H9 (cell line): ENCODE data around the gene DPP6. TPM values are rescaled to one million over a fixed set of nuclear protein-coding genes. Genes with fewer than 3 reads are reported as not detected.

Experiments used
- DNase-seq: peaks from one replicate; pipeline ENCODE4 v3.0.0-alpha.2; 2017
- H2AFZ ChIP-seq: one replicate; pipeline ENCODE4 v1.6.1; 2013; ENCODE audit warnings: mild to moderate bottlenecking, low read length, control low read depth, moderate library complexity
- H2AK5ac ChIP-seq: 2 replicates; pipeline ENCODE4 v1.6.1; 2013; ENCODE audit warnings: low read length, control low read depth, mixed read lengths; ENCODE audit not compliant: insufficient read length
- H2BK120ac ChIP-seq: one replicate; pipeline ENCODE4 v1.6.1; 2013; ENCODE audit warnings: low read depth, mild to moderate bottlenecking, low read length, control low read depth, inconsistent platforms; ENCODE audit not compliant: poor library complexity, severe bottlenecking
- H2BK12ac ChIP-seq: 2 replicates; pipeline ENCODE4 v1.6.1; 2013; ENCODE audit warnings: low read length, control low read depth, mixed read lengths, low read depth; ENCODE audit not compliant: insufficient read length
- H2BK15ac ChIP-seq: 2 replicates; pipeline ENCODE4 v1.6.1; 2013; ENCODE audit warnings: low read depth, low read length, control low read depth
- H2BK20ac ChIP-seq: one replicate; pipeline ENCODE4 v1.6.1; 2013; ENCODE audit warnings: low read depth, mild to moderate bottlenecking, low read length, control low read depth, inconsistent platforms; ENCODE audit not compliant: poor library complexity, severe bottlenecking
- H2BK5ac ChIP-seq: 2 replicates; pipeline ENCODE4 v1.6.1; 2013; ENCODE audit warnings: low read length, control low read depth, mixed read lengths; ENCODE audit not compliant: insufficient read length
- H3K14ac ChIP-seq: 2 replicates; pipeline ENCODE4 v1.6.1; 2013; ENCODE audit warnings: low read length, control low read depth; ENCODE audit not compliant: insufficient read depth
- H3K18ac ChIP-seq: 2 replicates; pipeline ENCODE4 v1.6.1; 2013; ENCODE audit warnings: low read depth, mild to moderate bottlenecking, mixed read lengths, low read length, control low read depth; ENCODE audit not compliant: insufficient read length
- H3K23ac ChIP-seq: 2 replicates; pipeline ENCODE4 v1.6.1; 2013; ENCODE audit warnings: low read length, control low read depth, mixed read lengths, low read depth; ENCODE audit not compliant: insufficient read length
- H3K23me2 ChIP-seq: 2 replicates; pipeline ENCODE4 v1.6.1; 2013; ENCODE audit warnings: low read depth, mild to moderate bottlenecking, mixed read lengths, low read length, control low read depth; ENCODE audit not compliant: insufficient read length, poor library complexity, severe bottlenecking
- H3K27ac ChIP-seq: 2 replicates; pipeline ENCODE4 v1.5.1; 2013; ENCODE audit warnings: low read length, control low read depth, mixed read lengths, low read depth; ENCODE audit not compliant: insufficient read length
- H3K27me3 ChIP-seq: 2 replicates; pipeline ENCODE4 v1.6.1; 2013; ENCODE audit warnings: low read length, control low read depth, inconsistent platforms; ENCODE audit not compliant: insufficient read depth
- H3K4ac ChIP-seq: 2 replicates; pipeline ENCODE4 v1.6.1; 2013; ENCODE audit warnings: low read depth, mild to moderate bottlenecking, control low read depth, inconsistent platforms, low read length, moderate library complexity
- H3K4me1 ChIP-seq: 2 replicates; pipeline ENCODE4 v1.6.1; 2013; ENCODE audit warnings: low read length, control low read depth, inconsistent platforms; ENCODE audit not compliant: insufficient read depth
- H3K4me2 ChIP-seq: 2 replicates; pipeline ENCODE4 v1.6.1; 2013; ENCODE audit warnings: low read length, control low read depth, mixed read lengths; ENCODE audit not compliant: insufficient read length, insufficient read depth
- H3K56ac ChIP-seq: 2 replicates; pipeline ENCODE4 v1.6.1; 2013; ENCODE audit warnings: low read depth, mild to moderate bottlenecking, mixed read lengths, low read length, control low read depth; ENCODE audit not compliant: insufficient read length
- H3K79me1 ChIP-seq: 2 replicates; pipeline ENCODE4 v1.6.1; 2013; ENCODE audit warnings: low read depth, mild to moderate bottlenecking, moderate library complexity, low read length, control low read depth, inconsistent platforms; ENCODE audit not compliant: insufficient read depth, poor library complexity, severe bottlenecking
- H3K79me2 ChIP-seq: 2 replicates; pipeline ENCODE4 v1.6.1; 2013; ENCODE audit warnings: low read length, control low read depth, inconsistent platforms; ENCODE audit not compliant: insufficient read depth
- H3K9ac ChIP-seq: 2 replicates; pipeline ENCODE4 v1.6.1; 2013; ENCODE audit warnings: low read length, control low read depth, mixed read lengths; ENCODE audit not compliant: insufficient read length; ENCODE audit errors: extremely low read depth
- H3K9me3 ChIP-seq: one replicate; pipeline ENCODE4 v1.6.1; 2013; ENCODE audit warnings: low read depth, low read length, inconsistent platforms; ENCODE audit not compliant: control insufficient read depth
- H3T11ph ChIP-seq: one replicate; pipeline ENCODE4 v1.6.1; 2013; ENCODE audit warnings: mild to moderate bottlenecking, low read length, control low read depth, inconsistent platforms
- H4K20me1 ChIP-seq: one replicate; pipeline ENCODE4 v1.6.1; 2013; ENCODE audit not compliant: control insufficient read depth, insufficient read length, insufficient read depth
- H4K5ac ChIP-seq: 2 replicates; pipeline ENCODE4 v1.6.1; 2013; ENCODE audit warnings: low read depth, mild to moderate bottlenecking, mixed read lengths, low read length, control low read depth; ENCODE audit not compliant: insufficient read length
- H4K8ac ChIP-seq: replicated peaks from 2 replicates; pipeline ENCODE4 v1.6.1; 2013; ENCODE audit warnings: low read length, control low read depth, mixed read lengths, low read depth; ENCODE audit not compliant: insufficient read length
- H4K91ac ChIP-seq: 2 replicates; pipeline ENCODE4 v1.6.1; 2013; ENCODE audit warnings: low read depth, mild to moderate bottlenecking, moderate library complexity, mixed read lengths, low read length, control low read depth; ENCODE audit not compliant: insufficient read length
- H3K27ac Mint-ChIP-seq, 3 experiments: 2 replicates in 2 of 3; 3 replicates in 1 of 3; pipeline ENCODE4 v1.8.0; 2020 to 2021; ENCODE audit warnings: mixed read lengths in 3 of 3, mild to moderate bottlenecking in 1 of 3, moderate library complexity in 1 of 3
- H3K27me3 Mint-ChIP-seq: 2 replicates; pipeline ENCODE4 v1.8.0; 2021; ENCODE audit warnings: low read depth, mild to moderate bottlenecking, moderate library complexity, mixed read lengths
- H3K36me3 Mint-ChIP-seq, 3 experiments: 2 replicates in 2 of 3; 3 replicates in 1 of 3; pipeline ENCODE4 v1.8.0; 2020 to 2021; ENCODE audit warnings: low read depth in 3 of 3, mixed read lengths in 3 of 3; ENCODE audit not compliant: insufficient read depth in 1 of 3
- H3K4me1 Mint-ChIP-seq, 2 experiments: 2 replicates each; pipeline ENCODE4 v1.8.0; 2020; ENCODE audit warnings: mixed read lengths in 2 of 2
- H3K4me3 Mint-ChIP-seq, 2 experiments: 2 replicates in 1 of 2; 3 replicates in 1 of 2; pipeline ENCODE4 v1.8.0; 2020 to 2021; ENCODE audit warnings: mild to moderate bottlenecking in 2 of 2, mixed read lengths in 2 of 2, moderate library complexity in 1 of 2
- H3K9me3 Mint-ChIP-seq, 2 experiments: 2 replicates in 1 of 2; 3 replicates in 1 of 2; pipeline ENCODE4 v1.8.0; 2020; ENCODE audit warnings: mild to moderate bottlenecking in 2 of 2, mixed read lengths in 2 of 2, moderate library complexity in 1 of 2
- CTCF ChIP-seq: fragments of 200-600 bp; sonication (generic); conservative IDR thresholded peaks from 3 replicates; pipeline ENCODE4 v1.8.0; 2021; ENCODE audit warnings: antibody characterized with exemption, mild to moderate bottlenecking
- WGBS: extraction: QIAGEN DNeasy Blood & Tissue Kit; methylation state at CpG from one replicate; pipeline ENCODE4 v1.1.7; 2013; ENCODE audit warnings: missing lambda C conversion rate, low lambda C conversion rate, mixed read lengths; ENCODE audit not compliant: insufficient read length; ENCODE audit errors: extremely low coverage; 5-methylcytosine and 5-hydroxymethylcytosine counted together
- total RNA-seq: library from RNA; stranded (reverse); gene quantifications from 2 replicates; pipeline ENCODE4 v1.2.1, GENCODE V29; 2021

The DPP6 gene
- total RNA-seq, 1 experiment from 2014 or later: 4.5 TPM

- no peak overlapping the region for H2BK120ac ChIP-seq
- no peak overlapping the region for H3K27ac ChIP-seq
- H4K5ac ChIP-seq: no peak overlapping the region
- peaks cover 5 to 7% (median 6%) of the 10 kb centered on the region in 3 experiments; a peak in 5 of 7 replicates for H3K36me3 Mint-ChIP-seq
- H3K4ac ChIP-seq: no peak overlapping the region
- H2BK12ac ChIP-seq: no peak overlapping the region
- H3K23ac ChIP-seq: no peak overlapping the region
- no peak overlapping the region for H3K56ac ChIP-seq
- no peak overlapping the region for H2AK5ac ChIP-seq
- DNase-seq: peak; percentile 47
- H3K4me1 Mint-ChIP-seq: peaks cover 36 to 37% of the 10 kb centered on the region in 2 experiments
- H3K9me3 ChIP-seq: no peaks in the 10 kb centered on the region
- H2BK5ac ChIP-seq: no peak overlapping the region
- no peak overlapping the region for H2BK20ac ChIP-seq
- H3K4me1 ChIP-seq: peaks cover 10% of the 10 kb centered on the region
- H3K27me3 ChIP-seq: no peaks in the 10 kb centered on the region
- no peak overlapping the region for H4K8ac ChIP-seq
- no peak overlapping the region for H3K4me3 Mint-ChIP-seq
- no peak overlapping the region for H4K91ac ChIP-seq
- H3K9me3 Mint-ChIP-seq: peaks cover 0 to 2% of the 10 kb centered on the region in 2 experiments; a peak in 2 of 5 replicates
- H3K79me2 ChIP-seq: no peaks in the 10 kb centered on the region
- no peak overlapping the region for H3K4me2 ChIP-seq
- no peaks in the 10 kb centered on the region for H3K27me3 Mint-ChIP-seq
- no peak overlapping the region for H2AFZ ChIP-seq
- H2BK15ac ChIP-seq: no peak overlapping the region
- WGBS: no CpG with 5 or more reads among the region's 10 CpGs
- H3K27ac Mint-ChIP-seq: peak overlapping the region in 2 of 3 experiments; percentile 41 to 90; a peak in 3 of 7 replicates
- no peaks in the 10 kb centered on the region for H3K79me1 ChIP-seq
- no peak for TF ChIP-seq CTCF
- H3K23me2 ChIP-seq: no peaks in the 10 kb centered on the region
- H3K9ac ChIP-seq: no peak overlapping the region
- no peak overlapping the region for H3K14ac ChIP-seq
- no peak overlapping the region for H3T11ph ChIP-seq
- H3K18ac ChIP-seq: no peak overlapping the region
- H4K20me1 ChIP-seq: no peaks in the 10 kb centered on the region
These were observed 714.9 kb downstream of the DPP6 start for GRCh38 chr7:154767142-154767541.
